PC-3 (cell line): ENCODE data around the gene SLC2A13.

ENCODE experiments used
- EZH2 ChIP-seq: fragments of 300-600 bp; sonication (generic); IDR thresholded peaks from one replicate; pipeline ENCODE4 v1.6.1; 2017; ENCODE audit warnings: antibody characterized with exemption, mild to moderate bottlenecking, low read length; ENCODE audit not compliant: unreplicated experiment
- EZH2phosphoT487 ChIP-seq: fragments of 300-600 bp; sonication (generic); IDR thresholded peaks from 2 replicates; pipeline ENCODE4 v1.6.1; 2018; ENCODE audit warnings: mild to moderate bottlenecking, antibody characterized with exemption, low read length, borderline replicate concordance
- TF ChIP-seq, protein P1 (sequence below): fragments of 300-600 bp; sonication (generic); conservative IDR thresholded peaks from 2 replicates; pipeline ENCODE4 v1.5.1; 2017; ENCODE audit warnings: antibody characterized with exemption, low read depth, mild to moderate bottlenecking, low read length

DNA sequence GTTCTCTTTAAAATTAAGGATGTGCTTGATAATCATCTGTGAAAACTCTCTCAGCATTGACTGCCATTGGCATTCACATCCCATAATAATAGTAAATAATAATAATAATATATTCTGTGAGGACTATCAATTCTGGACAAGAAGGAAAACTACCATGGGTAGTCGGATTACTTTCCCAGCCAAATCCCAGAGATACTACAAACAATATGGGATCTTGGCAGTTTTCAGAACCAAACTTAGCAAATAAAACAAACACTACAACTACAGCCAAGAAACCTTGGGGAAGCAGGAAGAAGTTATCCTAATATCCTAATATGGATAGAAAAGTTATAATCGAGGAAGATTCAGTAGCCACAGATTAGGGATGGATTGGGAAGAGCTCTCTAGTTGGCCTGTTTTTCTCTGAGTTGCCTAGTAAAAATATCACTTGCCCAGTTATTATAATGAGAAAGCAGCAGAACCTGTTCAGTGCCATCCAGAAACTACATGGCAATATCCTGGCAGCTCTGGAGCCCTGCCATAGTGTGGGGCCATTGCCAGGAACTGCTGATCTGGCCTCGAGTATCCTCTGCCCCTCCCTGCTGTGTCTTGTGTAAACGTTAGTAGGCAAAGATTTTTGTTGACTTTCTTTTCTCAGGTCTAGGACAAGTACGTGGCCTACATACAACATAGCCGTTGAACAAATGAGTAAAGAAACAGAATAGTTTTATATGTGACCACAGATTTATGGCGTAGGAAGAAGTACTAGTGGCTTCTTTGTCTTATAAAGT lies 193.5 kb downstream of the SLC2A13 start:
- TF ChIP-seq EZH2 (no peak), EZH2phosphoT487 (no peak)
- TF ChIP-seq, protein P1, sequence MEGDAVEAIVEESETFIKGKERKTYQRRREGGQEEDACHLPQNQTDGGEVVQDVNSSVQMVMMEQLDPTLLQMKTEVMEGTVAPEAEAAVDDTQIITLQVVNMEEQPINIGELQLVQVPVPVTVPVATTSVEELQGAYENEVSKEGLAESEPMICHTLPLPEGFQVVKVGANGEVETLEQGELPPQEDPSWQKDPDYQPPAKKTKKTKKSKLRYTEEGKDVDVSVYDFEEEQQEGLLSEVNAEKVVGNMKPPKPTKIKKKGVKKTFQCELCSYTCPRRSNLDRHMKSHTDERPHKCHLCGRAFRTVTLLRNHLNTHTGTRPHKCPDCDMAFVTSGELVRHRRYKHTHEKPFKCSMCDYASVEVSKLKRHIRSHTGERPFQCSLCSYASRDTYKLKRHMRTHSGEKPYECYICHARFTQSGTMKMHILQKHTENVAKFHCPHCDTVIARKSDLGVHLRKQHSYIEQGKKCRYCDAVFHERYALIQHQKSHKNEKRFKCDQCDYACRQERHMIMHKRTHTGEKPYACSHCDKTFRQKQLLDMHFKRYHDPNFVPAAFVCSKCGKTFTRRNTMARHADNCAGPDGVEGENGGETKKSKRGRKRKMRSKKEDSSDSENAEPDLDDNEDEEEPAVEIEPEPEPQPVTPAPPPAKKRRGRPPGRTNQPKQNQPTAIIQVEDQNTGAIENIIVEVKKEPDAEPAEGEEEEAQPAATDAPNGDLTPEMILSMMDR, result no peak
